H9 (cell line): ENCODE data around the gene BOD1L2. TPM values are rescaled to one million over a fixed set of nuclear protein-coding genes. Genes with fewer than 3 reads are reported as not detected.

Experiments
- DNase-seq: peaks from one replicate; pipeline ENCODE4 v3.0.0-alpha.2; 2017
- H2AFZ ChIP-seq: one replicate; pipeline ENCODE4 v1.6.1; 2013; ENCODE audit warnings: mild to moderate bottlenecking, low read length, control low read depth, moderate library complexity
- H2AK5ac ChIP-seq: 2 replicates; pipeline ENCODE4 v1.6.1; 2013; ENCODE audit warnings: low read length, control low read depth, mixed read lengths; ENCODE audit not compliant: insufficient read length
- H2BK120ac ChIP-seq: one replicate; pipeline ENCODE4 v1.6.1; 2013; ENCODE audit warnings: low read depth, mild to moderate bottlenecking, low read length, control low read depth, inconsistent platforms; ENCODE audit not compliant: poor library complexity, severe bottlenecking
- H2BK12ac ChIP-seq: 2 replicates; pipeline ENCODE4 v1.6.1; 2013; ENCODE audit warnings: low read length, control low read depth, mixed read lengths, low read depth; ENCODE audit not compliant: insufficient read length
- H2BK15ac ChIP-seq: 2 replicates; pipeline ENCODE4 v1.6.1; 2013; ENCODE audit warnings: low read depth, low read length, control low read depth
- H2BK20ac ChIP-seq: one replicate; pipeline ENCODE4 v1.6.1; 2013; ENCODE audit warnings: low read depth, mild to moderate bottlenecking, low read length, control low read depth, inconsistent platforms; ENCODE audit not compliant: poor library complexity, severe bottlenecking
- H2BK5ac ChIP-seq: 2 replicates; pipeline ENCODE4 v1.6.1; 2013; ENCODE audit warnings: low read length, control low read depth, mixed read lengths; ENCODE audit not compliant: insufficient read length
- H3K14ac ChIP-seq: 2 replicates; pipeline ENCODE4 v1.6.1; 2013; ENCODE audit warnings: low read length, control low read depth; ENCODE audit not compliant: insufficient read depth
- H3K18ac ChIP-seq: 2 replicates; pipeline ENCODE4 v1.6.1; 2013; ENCODE audit warnings: low read depth, mild to moderate bottlenecking, mixed read lengths, low read length, control low read depth; ENCODE audit not compliant: insufficient read length
- H3K23ac ChIP-seq: 2 replicates; pipeline ENCODE4 v1.6.1; 2013; ENCODE audit warnings: low read length, control low read depth, mixed read lengths, low read depth; ENCODE audit not compliant: insufficient read length
- H3K23me2 ChIP-seq: 2 replicates; pipeline ENCODE4 v1.6.1; 2013; ENCODE audit warnings: low read depth, mild to moderate bottlenecking, mixed read lengths, low read length, control low read depth; ENCODE audit not compliant: insufficient read length, poor library complexity, severe bottlenecking
- H3K27ac ChIP-seq: 2 replicates; pipeline ENCODE4 v1.5.1; 2013; ENCODE audit warnings: low read length, control low read depth, mixed read lengths, low read depth; ENCODE audit not compliant: insufficient read length
- H3K27me3 ChIP-seq: 2 replicates; pipeline ENCODE4 v1.6.1; 2013; ENCODE audit warnings: low read length, control low read depth, inconsistent platforms; ENCODE audit not compliant: insufficient read depth
- H3K4ac ChIP-seq: 2 replicates; pipeline ENCODE4 v1.6.1; 2013; ENCODE audit warnings: low read depth, mild to moderate bottlenecking, control low read depth, inconsistent platforms, low read length, moderate library complexity
- H3K4me1 ChIP-seq: 2 replicates; pipeline ENCODE4 v1.6.1; 2013; ENCODE audit warnings: low read length, control low read depth, inconsistent platforms; ENCODE audit not compliant: insufficient read depth
- H3K4me2 ChIP-seq: 2 replicates; pipeline ENCODE4 v1.6.1; 2013; ENCODE audit warnings: low read length, control low read depth, mixed read lengths; ENCODE audit not compliant: insufficient read length, insufficient read depth
- H3K56ac ChIP-seq: 2 replicates; pipeline ENCODE4 v1.6.1; 2013; ENCODE audit warnings: low read depth, mild to moderate bottlenecking, mixed read lengths, low read length, control low read depth; ENCODE audit not compliant: insufficient read length
- H3K79me1 ChIP-seq: 2 replicates; pipeline ENCODE4 v1.6.1; 2013; ENCODE audit warnings: low read depth, mild to moderate bottlenecking, moderate library complexity, low read length, control low read depth, inconsistent platforms; ENCODE audit not compliant: insufficient read depth, poor library complexity, severe bottlenecking
- H3K79me2 ChIP-seq: 2 replicates; pipeline ENCODE4 v1.6.1; 2013; ENCODE audit warnings: low read length, control low read depth, inconsistent platforms; ENCODE audit not compliant: insufficient read depth
- H3K9ac ChIP-seq: 2 replicates; pipeline ENCODE4 v1.6.1; 2013; ENCODE audit warnings: low read length, control low read depth, mixed read lengths; ENCODE audit not compliant: insufficient read length; ENCODE audit errors: extremely low read depth
- H3K9me3 ChIP-seq: one replicate; pipeline ENCODE4 v1.6.1; 2013; ENCODE audit warnings: low read depth, low read length, inconsistent platforms; ENCODE audit not compliant: control insufficient read depth
- H3T11ph ChIP-seq: one replicate; pipeline ENCODE4 v1.6.1; 2013; ENCODE audit warnings: mild to moderate bottlenecking, low read length, control low read depth, inconsistent platforms
- H4K20me1 ChIP-seq: one replicate; pipeline ENCODE4 v1.6.1; 2013; ENCODE audit not compliant: control insufficient read depth, insufficient read length, insufficient read depth
- H4K5ac ChIP-seq: 2 replicates; pipeline ENCODE4 v1.6.1; 2013; ENCODE audit warnings: low read depth, mild to moderate bottlenecking, mixed read lengths, low read length, control low read depth; ENCODE audit not compliant: insufficient read length
- H4K8ac ChIP-seq: replicated peaks from 2 replicates; pipeline ENCODE4 v1.6.1; 2013; ENCODE audit warnings: low read length, control low read depth, mixed read lengths, low read depth; ENCODE audit not compliant: insufficient read length
- H4K91ac ChIP-seq: 2 replicates; pipeline ENCODE4 v1.6.1; 2013; ENCODE audit warnings: low read depth, mild to moderate bottlenecking, moderate library complexity, mixed read lengths, low read length, control low read depth; ENCODE audit not compliant: insufficient read length
- H3K27ac Mint-ChIP-seq, 3 experiments: 2 replicates in 2 of 3; 3 replicates in 1 of 3; pipeline ENCODE4 v1.8.0; 2020 to 2021; ENCODE audit warnings: mixed read lengths in 3 of 3, mild to moderate bottlenecking in 1 of 3, moderate library complexity in 1 of 3
- H3K27me3 Mint-ChIP-seq: 2 replicates; pipeline ENCODE4 v1.8.0; 2021; ENCODE audit warnings: low read depth, mild to moderate bottlenecking, moderate library complexity, mixed read lengths
- H3K36me3 Mint-ChIP-seq, 3 experiments: 2 replicates in 2 of 3; 3 replicates in 1 of 3; pipeline ENCODE4 v1.8.0; 2020 to 2021; ENCODE audit warnings: low read depth in 3 of 3, mixed read lengths in 3 of 3; ENCODE audit not compliant: insufficient read depth in 1 of 3
- H3K4me1 Mint-ChIP-seq, 2 experiments: 2 replicates each; pipeline ENCODE4 v1.8.0; 2020; ENCODE audit warnings: mixed read lengths in 2 of 2
- H3K4me3 Mint-ChIP-seq, 2 experiments: 2 replicates in 1 of 2; 3 replicates in 1 of 2; pipeline ENCODE4 v1.8.0; 2020 to 2021; ENCODE audit warnings: mild to moderate bottlenecking in 2 of 2, mixed read lengths in 2 of 2, moderate library complexity in 1 of 2
- H3K9me3 Mint-ChIP-seq, 2 experiments: 2 replicates in 1 of 2; 3 replicates in 1 of 2; pipeline ENCODE4 v1.8.0; 2020; ENCODE audit warnings: mild to moderate bottlenecking in 2 of 2, mixed read lengths in 2 of 2, moderate library complexity in 1 of 2
- CTCF ChIP-seq: fragments of 200-600 bp; sonication (generic); conservative IDR thresholded peaks from 3 replicates; pipeline ENCODE4 v1.8.0; 2021; ENCODE audit warnings: antibody characterized with exemption, mild to moderate bottlenecking
- total RNA-seq: library from RNA; stranded (reverse); gene quantifications from 2 replicates; pipeline ENCODE4 v1.2.1, GENCODE V29; 2021

Gene BOD1L2
- total RNA-seq, 1 experiment from 2014 or later, result not detected

GRCh38 chr18:57142324-57142723 is 4.6 kb upstream of the BOD1L2 start:
- H4K8ac ChIP-seq, result no peak overlapping the region
- TF ChIP-seq CTCF, result no peak
- no peaks in the 10 kb centered on the region for H3K4me1 ChIP-seq
- no peak overlapping the region for H3K23ac ChIP-seq
- H3K27ac ChIP-seq, result no peak overlapping the region
- Mint-ChIP-seq H3K36me3 (no peaks in the 10 kb centered on the region; a peak in 1 of 7 replicates), H3K9me3 (no peaks in the 10 kb centered on the region; a peak in 2 of 5 replicates), H3K4me3 (no peak overlapping the region), H3K27ac (no peak overlapping the region), H3K27me3 (peaks cover 1% of the 10 kb centered on the region), H3K4me1 (peaks cover 5 to 6% of the 10 kb centered on the region in 2 experiments)
- no peak overlapping the region for H2AK5ac ChIP-seq
- no peaks in the 10 kb centered on the region for H3K79me2 ChIP-seq
- no peak overlapping the region for H2AFZ ChIP-seq
- no peaks in the 10 kb centered on the region for H3K27me3 ChIP-seq
- H3K4me2 ChIP-seq, result no peak overlapping the region
- no peak overlapping the region for H2BK15ac ChIP-seq
- no peak overlapping the region for H2BK12ac ChIP-seq
- H2BK120ac ChIP-seq, result no peak overlapping the region
- H4K5ac ChIP-seq, result no peak overlapping the region
- no peak overlapping the region for H3K4ac ChIP-seq
- no peak overlapping the region for H3T11ph ChIP-seq
- no peaks in the 10 kb centered on the region for H4K20me1 ChIP-seq
- H2BK5ac ChIP-seq, result no peak overlapping the region
- no peak overlapping the region for H3K18ac ChIP-seq
- H3K23me2 ChIP-seq, result no peaks in the 10 kb centered on the region
- no peaks in the 10 kb centered on the region for H3K79me1 ChIP-seq
- no peaks in the 10 kb centered on the region for H3K9me3 ChIP-seq
- no peak overlapping the region for H4K91ac ChIP-seq
- no peak overlapping the region for H3K9ac ChIP-seq
- no peak overlapping the region for H3K14ac ChIP-seq
- no peak for DNase-seq
- no peak overlapping the region for H3K56ac ChIP-seq
- no peak overlapping the region for H2BK20ac ChIP-seq
